ENCODE results near the gene ZNF678.
"Not testable (repeated sequence)": the region's sequence is repeated elsewhere in the genome, so short reads cannot be mapped to it uniquely, and the experiment has no call there.

ZNF678 gene

GRCh38 chr1:227596222-227596621 is 32.9 kb downstream of the ZNF678 start:
- in situ Hi-C loops (cut with HindIII; ENCODE audit: low sequenced_read_pairs): not testable (repeated sequence)

- in situ Hi-C loops (cut with HindIII; ENCODE audit: low sequenced_read_pairs): no loop called here
These were observed 40.0 kb downstream of the ZNF678 start for GRCh38 chr1:227603327-227603726.

GRCh38 chr1:227604446-227604845 is 41.1 kb downstream of the ZNF678 start:
- in situ Hi-C loops (cut with HindIII; ENCODE audit: low sequenced_read_pairs): no loop called here

- in situ Hi-C loops (cut with HindIII; ENCODE audit: low sequenced_read_pairs): not testable (repeated sequence)
These were observed 42.9 kb downstream of the ZNF678 start for GRCh38 chr1:227606271-227606670.

- in situ Hi-C loops (cut with HindIII; ENCODE audit: low sequenced_read_pairs): no loop called here
These were observed 44.1 kb downstream of the ZNF678 start for GRCh38 chr1:227607336-227607898.

GRCh38 chr1:227612658-227613057 is 49.3 kb downstream of the ZNF678 start:
- in situ Hi-C loops (cut with HindIII; ENCODE audit: low sequenced_read_pairs): no loop called here

GRCh38 chr1:227613526-227613925 is 50.2 kb downstream of the ZNF678 start:
- in situ Hi-C loops (cut with HindIII; ENCODE audit: low sequenced_read_pairs): no loop called here

GRCh38 chr1:227621211-227621610 is 57.9 kb downstream of the ZNF678 start:
- in situ Hi-C loops (cut with HindIII; ENCODE audit: low sequenced_read_pairs): no loop called here

- in situ Hi-C loops (cut with HindIII; ENCODE audit: low sequenced_read_pairs): no loop called here
These were observed 59.6 kb downstream of the ZNF678 start for GRCh38 chr1:227622739-227623475.

GRCh38 chr1:227632325-227632724 is 69.0 kb downstream of the ZNF678 start:
- in situ Hi-C loops (cut with HindIII; ENCODE audit: low sequenced_read_pairs): no loop called here

GRCh38 chr1:227635596-227635995 is 72.2 kb downstream of the ZNF678 start:
- in situ Hi-C loops (cut with HindIII; ENCODE audit: low sequenced_read_pairs): no loop called here

GRCh38 chr1:227654431-227654830 is 91.1 kb downstream of the ZNF678 start:
- in situ Hi-C loops (cut with HindIII; ENCODE audit: low sequenced_read_pairs): no loop called here

- in situ Hi-C loops (cut with HindIII; ENCODE audit: low sequenced_read_pairs): no loop called here
These were observed 91.7 kb downstream of the ZNF678 start for GRCh38 chr1:227654858-227655752.

GRCh38 chr1:227661495-227661894 is 98.1 kb downstream of the ZNF678 start:
- in situ Hi-C loops (cut with HindIII; ENCODE audit: low sequenced_read_pairs): no loop called here

- in situ Hi-C loops (cut with HindIII; ENCODE audit: low sequenced_read_pairs): no loop called here
These were observed 99.6 kb downstream of the ZNF678 start for GRCh38 chr1:227662933-227663332.

GRCh38 chr1:227666286-227666685 is 102.9 kb downstream of the ZNF678 start:
- in situ Hi-C loops (cut with HindIII; ENCODE audit: low sequenced_read_pairs): no loop called here

GRCh38 chr1:227673441-227673840 is 110.1 kb downstream of the ZNF678 start:
- in situ Hi-C loops (cut with HindIII; ENCODE audit: low sequenced_read_pairs): no loop called here

GRCh38 chr1:227685807-227686206 is 122.5 kb downstream of the ZNF678 start:
- in situ Hi-C loops (cut with HindIII; ENCODE audit: low sequenced_read_pairs): no loop called here

- in situ Hi-C loops (cut with HindIII; ENCODE audit: low sequenced_read_pairs): no loop called here
These were observed 134.0 kb downstream of the ZNF678 start for GRCh38 chr1:227697321-227697864.

GRCh38 chr1:227701631-227702030 is 138.3 kb downstream of the ZNF678 start:
- in situ Hi-C loops (cut with HindIII; ENCODE audit: low sequenced_read_pairs): not testable (repeated sequence)

GRCh38 chr1:227707846-227708245 is 144.5 kb downstream of the ZNF678 start:
- in situ Hi-C loops (cut with HindIII; ENCODE audit: low sequenced_read_pairs): no loop called here
